ENCODE data around the gene LIN7B. TPM values are rescaled to one million over a fixed set of nuclear protein-coding genes. Genes with fewer than 3 reads are reported as not detected.

LIN7B gene
- total and polyA plus RNA-seq, 2 of the 13 experiments (the other 11 are each of a cell fraction or from before 2014, with no cell fraction given) = 5.3 to 7.6 TPM

DNA sequence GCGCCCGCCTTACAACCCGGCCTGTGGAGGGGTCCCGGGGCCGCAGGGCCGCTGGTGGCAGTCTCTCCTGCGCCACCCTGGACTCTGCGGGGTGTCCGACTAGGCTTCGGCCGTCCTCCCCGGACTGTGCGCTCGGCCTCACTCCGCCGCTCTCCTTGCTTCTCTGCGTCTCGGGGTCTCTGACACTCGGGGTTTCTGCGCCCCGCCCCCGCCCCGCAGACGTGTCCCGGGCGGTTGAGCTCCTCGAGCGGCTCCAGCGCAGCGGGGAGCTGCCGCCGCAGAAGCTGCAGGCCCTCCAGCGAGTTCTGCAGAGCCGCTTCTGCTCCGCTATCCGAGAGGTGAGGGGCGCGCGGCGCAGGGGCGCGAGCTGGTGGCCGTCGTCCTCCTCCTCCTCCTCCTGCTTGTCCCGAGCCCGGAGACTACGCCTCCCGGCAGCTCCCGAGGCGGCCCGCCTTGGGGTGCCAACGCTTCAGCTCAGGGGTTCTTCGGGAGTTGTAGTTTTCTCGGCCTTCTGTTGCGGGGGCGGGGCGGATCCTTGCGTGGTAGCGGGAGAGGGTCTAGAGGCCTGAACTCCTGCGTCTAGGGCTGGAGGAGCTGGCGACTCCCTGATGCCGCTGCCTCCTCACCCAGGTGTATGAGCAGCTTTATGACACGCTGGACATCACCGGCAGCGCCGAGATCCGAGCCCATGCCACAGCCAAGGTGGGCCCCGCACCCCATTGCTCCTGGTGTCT, 627 bp downstream of the LIN7B start (continued):
- TF ChIP-seq, protein P1, sequence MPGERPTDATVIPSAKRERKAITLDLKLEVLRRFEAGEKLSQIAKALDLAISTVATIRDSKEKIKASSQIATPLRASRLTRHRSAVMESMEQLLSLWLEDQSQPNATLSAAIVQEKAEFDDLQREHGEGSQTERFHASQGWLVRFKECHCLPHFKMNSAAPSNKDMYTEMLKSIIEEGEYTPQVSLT (CRISPR knock-in tag; IDR thresholded peaks at IDR 0.05; ENCODE audit: borderline replicate concordance, low read depth) = no peak
- TF ChIP-seq, protein P2, sequence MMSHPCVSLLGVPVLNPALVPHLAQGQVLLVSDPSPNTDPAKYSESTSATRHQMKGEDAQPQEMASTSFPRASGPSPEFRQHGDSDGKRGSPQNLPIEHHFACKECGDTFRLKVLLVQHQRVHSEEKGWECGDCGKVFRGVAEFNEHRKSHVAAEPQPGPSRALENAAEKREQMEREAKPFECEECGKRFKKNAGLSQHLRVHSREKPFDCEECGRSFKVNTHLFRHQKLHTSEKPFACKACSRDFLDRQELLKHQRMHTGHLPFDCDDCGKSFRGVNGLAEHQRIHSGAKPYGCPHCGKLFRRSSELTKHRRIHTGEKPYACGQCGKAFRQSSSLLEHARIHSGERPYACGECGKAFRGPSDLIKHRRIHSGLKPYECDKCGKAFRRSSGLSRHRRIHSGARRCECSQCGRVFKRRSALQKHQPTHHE (CRISPR knock-in tag; IDR thresholded peaks at IDR 0.05; ENCODE audit: borderline replicate concordance) = no peak
- TF ChIP-seq, protein P3, sequence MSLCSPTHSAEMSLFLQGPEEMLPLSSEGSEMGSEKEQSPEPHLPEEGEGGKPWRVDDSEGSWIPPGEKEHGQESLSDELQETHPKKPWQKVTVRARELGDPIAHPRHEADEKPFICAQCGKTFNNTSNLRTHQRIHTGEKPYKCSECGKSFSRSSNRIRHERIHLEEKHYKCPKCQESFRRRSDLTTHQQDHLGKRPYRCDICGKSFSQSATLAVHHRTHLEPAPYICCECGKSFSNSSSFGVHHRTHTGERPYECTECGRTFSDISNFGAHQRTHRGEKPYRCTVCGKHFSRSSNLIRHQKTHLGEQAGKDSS (CRISPR knock-in tag; IDR thresholded peaks at IDR 0.05; ENCODE audit: borderline replicate concordance, low read depth) = no peak
- TF ChIP-seq, protein P4, sequence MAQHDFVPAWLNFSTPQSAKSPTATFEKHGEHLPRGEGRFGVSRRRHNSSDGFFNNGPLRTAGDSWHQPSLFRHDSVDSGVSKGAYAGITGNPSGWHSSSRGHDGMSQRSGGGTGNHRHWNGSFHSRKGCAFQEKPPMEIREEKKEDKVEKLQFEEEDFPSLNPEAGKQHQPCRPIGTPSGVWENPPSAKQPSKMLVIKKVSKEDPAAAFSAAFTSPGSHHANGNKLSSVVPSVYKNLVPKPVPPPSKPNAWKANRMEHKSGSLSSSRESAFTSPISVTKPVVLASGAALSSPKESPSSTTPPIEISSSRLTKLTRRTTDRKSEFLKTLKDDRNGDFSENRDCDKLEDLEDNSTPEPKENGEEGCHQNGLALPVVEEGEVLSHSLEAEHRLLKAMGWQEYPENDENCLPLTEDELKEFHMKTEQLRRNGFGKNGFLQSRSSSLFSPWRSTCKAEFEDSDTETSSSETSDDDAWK (CRISPR knock-in tag; IDR thresholded peaks at IDR 0.05) = no peak
- TF ChIP-seq, protein P5, sequence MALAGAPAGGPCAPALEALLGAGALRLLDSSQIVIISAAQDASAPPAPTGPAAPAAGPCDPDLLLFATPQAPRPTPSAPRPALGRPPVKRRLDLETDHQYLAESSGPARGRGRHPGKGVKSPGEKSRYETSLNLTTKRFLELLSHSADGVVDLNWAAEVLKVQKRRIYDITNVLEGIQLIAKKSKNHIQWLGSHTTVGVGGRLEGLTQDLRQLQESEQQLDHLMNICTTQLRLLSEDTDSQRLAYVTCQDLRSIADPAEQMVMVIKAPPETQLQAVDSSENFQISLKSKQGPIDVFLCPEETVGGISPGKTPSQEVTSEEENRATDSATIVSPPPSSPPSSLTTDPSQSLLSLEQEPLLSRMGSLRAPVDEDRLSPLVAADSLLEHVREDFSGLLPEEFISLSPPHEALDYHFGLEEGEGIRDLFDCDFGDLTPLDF (CRISPR knock-in tag; IDR thresholded peaks at IDR 0.05) = no peak
- no peak for TF ChIP-seq AGO1 (IDR thresholded peaks at IDR 0.05; ENCODE audit: low read depth, low read length, poor library complexity, severe bottlenecking)
- TF ChIP-seq PITX1 (CRISPR knock-in tag; IDR thresholded peaks at IDR 0.05) = peak; percentile 44; the same call in 1 of the 2 replicates
- TF ChIP-seq POLR2AphosphoS2 (IDR thresholded peaks at IDR 0.05; ENCODE audit: low read depth, low read length) = no peak
- TF ChIP-seq HOXA3 (CRISPR knock-in tag; IDR thresholded peaks at IDR 0.05) = 0 out of 2 replicates have a peak, but pooled peaks have one; percentile 23
- no peak for TF ChIP-seq NFE2L2 (IDR thresholded peaks at IDR 0.05; ENCODE audit: low read length)
- TF ChIP-seq, protein P6, sequence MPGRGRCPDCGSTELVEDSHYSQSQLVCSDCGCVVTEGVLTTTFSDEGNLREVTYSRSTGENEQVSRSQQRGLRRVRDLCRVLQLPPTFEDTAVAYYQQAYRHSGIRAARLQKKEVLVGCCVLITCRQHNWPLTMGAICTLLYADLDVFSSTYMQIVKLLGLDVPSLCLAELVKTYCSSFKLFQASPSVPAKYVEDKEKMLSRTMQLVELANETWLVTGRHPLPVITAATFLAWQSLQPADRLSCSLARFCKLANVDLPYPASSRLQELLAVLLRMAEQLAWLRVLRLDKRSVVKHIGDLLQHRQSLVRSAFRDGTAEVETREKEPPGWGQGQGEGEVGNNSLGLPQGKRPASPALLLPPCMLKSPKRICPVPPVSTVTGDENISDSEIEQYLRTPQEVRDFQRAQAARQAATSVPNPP (CRISPR knock-in tag; IDR thresholded peaks at IDR 0.05) = no peak
- TF ChIP-seq ZNF10 (CRISPR knock-in tag; IDR thresholded peaks at IDR 0.05; ENCODE audit: borderline replicate concordance, low read depth) = no peak
- TF ChIP-seq KLF16 (CRISPR knock-in tag; IDR thresholded peaks at IDR 0.05) = peak in 1 of 2 experiments; percentile 66; a peak in 1 of 4 replicates
- no peak for TF ChIP-seq HDAC6 (IDR thresholded peaks at IDR 0.05; ENCODE audit: low read depth, low read length)
- no peak for TF ChIP-seq RAD51 (IDR thresholded peaks at IDR 0.05; ENCODE audit: borderline replicate concordance)
- TF ChIP-seq, protein P7, sequence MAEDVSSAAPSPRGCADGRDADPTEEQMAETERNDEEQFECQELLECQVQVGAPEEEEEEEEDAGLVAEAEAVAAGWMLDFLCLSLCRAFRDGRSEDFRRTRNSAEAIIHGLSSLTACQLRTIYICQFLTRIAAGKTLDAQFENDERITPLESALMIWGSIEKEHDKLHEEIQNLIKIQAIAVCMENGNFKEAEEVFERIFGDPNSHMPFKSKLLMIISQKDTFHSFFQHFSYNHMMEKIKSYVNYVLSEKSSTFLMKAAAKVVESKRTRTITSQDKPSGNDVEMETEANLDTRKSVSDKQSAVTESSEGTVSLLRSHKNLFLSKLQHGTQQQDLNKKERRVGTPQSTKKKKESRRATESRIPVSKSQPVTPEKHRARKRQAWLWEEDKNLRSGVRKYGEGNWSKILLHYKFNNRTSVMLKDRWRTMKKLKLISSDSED (CRISPR knock-in tag; IDR thresholded peaks at IDR 0.05) = no peak
- TF ChIP-seq, protein P8, sequence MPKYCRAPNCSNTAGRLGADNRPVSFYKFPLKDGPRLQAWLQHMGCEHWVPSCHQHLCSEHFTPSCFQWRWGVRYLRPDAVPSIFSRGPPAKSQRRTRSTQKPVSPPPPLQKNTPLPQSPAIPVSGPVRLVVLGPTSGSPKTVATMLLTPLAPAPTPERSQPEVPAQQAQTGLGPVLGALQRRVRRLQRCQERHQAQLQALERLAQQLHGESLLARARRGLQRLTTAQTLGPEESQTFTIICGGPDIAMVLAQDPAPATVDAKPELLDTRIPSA (CRISPR knock-in tag; IDR thresholded peaks at IDR 0.05; ENCODE audit: borderline replicate concordance) = no peak
- no peak for TF ChIP-seq FIP1L1 (IDR thresholded peaks at IDR 0.05; ENCODE audit: borderline replicate concordance, insufficient read depth, low read depth, low read length)
- TF ChIP-seq CENPT (CRISPR knock-in tag; IDR thresholded peaks at IDR 0.05; ENCODE audit: low read depth) = no peak
- TF ChIP-seq MED1 (CRISPR knock-in tag; IDR thresholded peaks at IDR 0.05) = no peak

Data from HepG2 (cell line).